GM19035 (cell line): Measurements from ENCODE around the gene ZNF106.

Experiments
- ATAC-seq: cut with Tn5 transposase; IDR thresholded peaks from one replicate; pipeline ENCODE4 v1.9.1; 2021; ENCODE audit not compliant: unreplicated experiment

The ZNF106 gene

DNA sequence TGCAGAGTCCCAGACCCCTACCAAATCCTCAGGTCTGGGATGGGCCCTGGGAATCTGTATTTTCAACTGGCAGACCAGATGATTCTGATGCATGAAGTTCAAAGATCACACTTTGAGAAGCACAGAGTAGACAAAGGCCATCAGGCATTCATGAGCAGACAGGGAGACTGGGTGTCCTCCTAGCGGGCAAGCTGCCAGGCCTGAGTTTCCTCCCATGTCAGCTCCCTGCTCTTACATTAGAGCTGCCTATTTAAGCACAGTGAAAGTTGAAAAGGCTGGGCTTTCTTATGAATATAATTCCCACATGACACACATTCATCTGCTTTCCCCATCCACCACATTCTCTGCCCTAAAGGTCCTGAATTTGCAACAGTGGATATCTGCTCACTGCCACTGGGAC lies 117.7 kb downstream of the ZNF106 start:
- ATAC-seq, result no peak

DNA sequence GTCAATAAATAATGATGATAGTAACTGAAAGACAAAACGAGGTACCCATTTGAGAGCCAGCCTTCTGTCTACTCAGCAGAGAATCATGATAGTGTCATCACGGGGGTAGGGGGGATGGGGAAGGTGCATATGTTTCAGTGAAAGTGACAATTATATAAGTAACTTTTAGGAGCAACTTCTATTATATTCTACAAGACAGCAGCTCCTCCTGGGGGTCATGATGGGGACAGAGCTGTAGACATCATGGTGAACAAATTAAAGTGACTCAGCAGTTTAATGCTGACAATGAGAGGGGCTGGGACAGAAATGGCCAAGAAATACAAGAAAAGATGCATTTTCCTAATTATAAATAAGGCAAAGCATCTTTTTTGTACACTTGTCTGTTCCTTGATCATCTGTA lies 119.8 kb downstream of the ZNF106 start:
- no peak for ATAC-seq

GRCh38 chr15:42368096-42368495 lies 122.8 kb downstream of the ZNF106 start:
- ATAC-seq, result no peak

DNA sequence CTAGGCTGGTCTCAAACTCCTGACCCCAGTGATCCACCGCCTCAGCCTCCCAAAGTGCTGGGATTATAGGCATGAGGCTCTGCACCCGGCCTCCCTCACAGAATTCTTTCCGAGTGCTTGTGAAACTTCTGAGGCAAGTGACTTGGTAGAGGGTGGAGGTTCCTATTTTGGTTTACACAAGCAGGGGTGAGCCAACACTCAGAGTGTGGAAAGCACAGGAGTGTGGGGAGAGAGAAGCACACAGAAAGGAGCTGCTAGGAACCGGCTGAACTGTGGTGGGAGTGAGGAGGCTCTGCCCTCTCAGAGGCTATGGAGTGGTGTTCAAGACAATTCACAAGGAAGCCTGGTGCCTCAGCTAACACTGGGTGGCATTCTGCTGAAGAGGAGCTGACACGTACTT lies 123.9 kb downstream of the ZNF106 start:
- no peak for ATAC-seq

DNA sequence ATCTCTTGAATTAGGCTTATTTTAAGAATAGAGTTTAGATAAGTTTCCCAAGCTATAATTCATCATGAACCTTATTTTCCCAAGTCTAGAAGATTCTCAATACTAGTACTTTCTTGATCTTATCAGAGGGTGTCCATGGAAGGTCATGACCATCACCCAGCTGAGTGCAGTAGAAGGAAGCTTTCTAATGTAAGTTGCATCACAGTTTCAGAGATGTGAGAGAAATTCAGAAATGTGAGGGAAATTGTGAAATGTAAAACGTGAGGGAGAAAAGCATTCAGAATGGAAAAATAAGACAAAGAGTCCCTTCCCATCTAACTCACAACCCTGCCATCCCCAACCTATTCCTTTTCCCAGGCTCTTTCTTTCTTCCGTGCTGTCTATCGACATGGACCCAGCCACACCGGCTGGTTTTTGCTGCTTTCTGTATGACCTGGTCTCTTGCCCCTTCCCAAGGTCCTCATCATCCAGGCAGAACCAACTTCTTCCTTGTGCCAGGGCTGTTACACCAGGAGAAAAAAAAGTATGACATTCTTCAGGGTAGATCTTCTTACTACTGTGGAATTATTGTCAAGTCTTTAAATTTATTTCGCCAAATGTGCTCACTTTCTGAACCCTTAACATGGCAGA lies 124.9 kb downstream of the ZNF106 start:
- no peak for ATAC-seq

DNA sequence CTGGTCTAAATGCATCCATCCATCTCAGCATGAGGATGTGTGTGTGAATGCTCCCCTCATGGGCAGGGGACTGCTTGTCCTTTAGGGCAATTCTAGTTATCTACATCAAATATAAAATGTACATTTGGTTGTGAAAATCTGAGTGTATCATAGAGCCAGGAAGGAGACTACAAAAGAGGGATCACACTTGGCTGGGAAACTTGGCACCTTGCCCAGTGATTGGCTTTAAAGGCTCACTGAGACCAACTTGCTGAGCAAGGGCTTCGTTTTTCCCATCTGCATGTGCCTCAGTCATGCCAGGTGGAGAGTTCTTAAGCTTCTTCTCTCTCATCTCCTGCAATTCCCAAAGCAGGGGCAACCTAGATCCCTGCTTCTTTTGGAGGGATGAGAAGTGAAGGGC lies 126.4 kb downstream of the ZNF106 start:
- ATAC-seq, result no peak

DNA sequence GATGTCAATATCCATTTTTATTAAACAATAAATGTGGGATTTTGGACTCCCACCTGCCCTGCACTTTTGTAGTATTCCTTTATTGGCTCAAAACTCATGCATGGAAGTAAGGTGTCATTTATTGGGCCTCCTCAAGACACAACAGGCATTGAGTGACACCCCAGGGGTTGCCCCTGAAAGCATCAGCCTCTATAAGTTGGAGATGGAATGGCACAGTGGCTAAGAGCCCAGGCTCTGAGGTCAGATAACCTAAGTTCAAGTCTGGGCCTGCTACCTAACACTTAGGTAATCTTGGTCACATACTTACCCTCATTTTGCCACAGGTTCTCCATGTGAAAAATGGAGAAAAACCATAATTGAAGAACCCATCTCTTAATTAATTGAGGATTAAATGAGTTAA lies 127.0 kb downstream of the ZNF106 start:
- ATAC-seq, result no peak

GRCh38 chr15:42363487-42363886 lies 127.5 kb downstream of the ZNF106 start:
- ATAC-seq, result no peak
